CD4-positive, alpha-beta T cell treated with Interleukin-12 subunit alpha and Interleukin-12 subunit beta, for 1 hour (primary cell): ENCODE measurements around the gene NME4.
"Not testable (repeated sequence)": the region's sequence is repeated elsewhere in the genome, so short reads cannot be mapped to it uniquely, and the experiment has no call there.

Experiments used
- DNase-seq: peaks from one replicate; pipeline ENCODE4 v3.0.0-alpha.2; 2020

The NME4 gene

DNA sequence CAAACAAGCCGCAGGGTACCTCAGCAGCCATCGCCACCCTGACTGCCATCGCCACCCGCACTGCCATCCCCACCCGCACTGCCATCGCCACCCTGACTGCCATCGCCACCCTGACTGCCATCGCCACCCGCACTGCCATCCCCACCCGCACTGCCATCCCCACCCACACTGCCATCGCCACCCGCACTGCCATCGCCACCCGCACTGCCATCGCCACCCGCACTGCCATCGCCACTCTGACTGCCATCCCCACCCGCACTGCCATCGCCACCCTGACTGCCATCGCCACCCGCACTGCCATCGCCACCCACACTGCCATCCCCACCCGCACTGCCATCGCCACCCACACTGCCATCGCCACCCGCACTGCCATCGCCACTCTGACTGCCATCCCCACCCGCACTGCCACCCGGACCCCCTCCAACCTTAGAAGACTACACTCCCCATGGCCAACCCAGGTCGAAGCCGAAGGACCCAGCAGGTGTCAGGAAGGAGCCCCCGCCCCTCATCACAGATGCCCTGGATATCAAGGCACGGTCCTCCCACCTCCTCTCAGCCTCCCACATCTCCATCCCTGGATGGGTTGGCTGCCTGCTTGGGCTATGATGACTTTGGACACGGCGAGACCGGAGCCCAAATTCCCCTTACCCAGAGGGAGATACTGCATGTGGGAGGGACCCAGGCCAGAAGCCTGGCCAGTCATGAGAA lies 18.7 kb upstream of the NME4 start:
- not testable (repeated sequence) for DNase-seq

DNA sequence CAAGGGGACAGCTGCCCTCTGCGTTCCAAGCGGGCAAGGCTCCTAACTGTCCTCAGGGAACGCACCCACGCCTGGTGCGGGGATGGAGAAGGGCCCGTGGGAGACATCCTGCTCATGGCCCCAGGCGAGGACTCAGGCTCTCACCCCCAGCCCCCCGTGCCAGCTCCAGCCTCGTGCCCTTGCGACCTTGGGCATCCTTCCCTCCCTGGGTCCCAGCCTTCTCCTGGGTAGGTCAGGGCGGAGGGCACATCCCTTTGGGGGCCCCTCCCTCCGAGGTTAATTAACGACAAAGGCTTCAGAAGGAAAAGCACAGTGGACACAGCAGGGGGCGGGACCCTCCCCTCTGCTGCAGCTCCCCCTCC lies 18.2 kb upstream of the NME4 start:
- no peak for DNase-seq

DNA sequence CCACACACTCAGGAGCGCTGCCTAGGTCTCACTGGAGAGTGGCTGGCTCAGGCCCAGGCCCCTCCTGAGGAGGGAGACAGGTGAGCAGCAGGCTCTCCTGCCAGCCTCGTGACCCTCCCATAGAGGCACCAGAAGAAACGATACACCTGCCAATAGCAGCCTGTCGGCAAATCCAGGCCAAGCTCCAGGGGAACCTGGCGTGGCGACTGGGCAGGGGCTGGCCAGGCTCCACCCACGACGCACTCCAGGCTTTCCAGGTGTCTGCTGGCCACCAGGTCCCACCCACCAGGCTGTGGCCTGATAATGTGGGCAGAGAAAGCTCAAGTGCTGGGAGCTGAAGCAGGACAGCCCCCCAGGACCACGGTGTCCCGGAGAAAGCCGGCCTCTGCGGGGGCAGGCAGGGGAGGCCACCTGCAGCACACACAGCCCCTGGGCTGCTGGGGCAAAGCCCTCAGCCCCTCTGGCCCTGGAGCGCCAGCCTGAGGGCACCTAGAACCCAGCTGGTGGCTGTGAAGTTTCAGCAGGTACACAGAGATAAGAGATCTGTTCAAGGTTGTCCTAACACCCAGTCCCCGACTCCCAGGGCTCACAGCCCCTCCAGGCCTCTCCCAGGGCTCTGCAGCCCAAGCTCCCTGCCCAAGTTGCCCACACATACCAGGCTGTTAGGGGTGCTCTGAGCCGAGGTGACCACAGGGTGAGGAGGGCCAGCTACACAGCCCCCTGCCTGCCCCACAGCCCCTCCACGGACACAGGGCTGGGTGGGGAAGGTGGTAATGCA lies 17.6 kb upstream of the NME4 start:
- DNase-seq: no peak

DNA sequence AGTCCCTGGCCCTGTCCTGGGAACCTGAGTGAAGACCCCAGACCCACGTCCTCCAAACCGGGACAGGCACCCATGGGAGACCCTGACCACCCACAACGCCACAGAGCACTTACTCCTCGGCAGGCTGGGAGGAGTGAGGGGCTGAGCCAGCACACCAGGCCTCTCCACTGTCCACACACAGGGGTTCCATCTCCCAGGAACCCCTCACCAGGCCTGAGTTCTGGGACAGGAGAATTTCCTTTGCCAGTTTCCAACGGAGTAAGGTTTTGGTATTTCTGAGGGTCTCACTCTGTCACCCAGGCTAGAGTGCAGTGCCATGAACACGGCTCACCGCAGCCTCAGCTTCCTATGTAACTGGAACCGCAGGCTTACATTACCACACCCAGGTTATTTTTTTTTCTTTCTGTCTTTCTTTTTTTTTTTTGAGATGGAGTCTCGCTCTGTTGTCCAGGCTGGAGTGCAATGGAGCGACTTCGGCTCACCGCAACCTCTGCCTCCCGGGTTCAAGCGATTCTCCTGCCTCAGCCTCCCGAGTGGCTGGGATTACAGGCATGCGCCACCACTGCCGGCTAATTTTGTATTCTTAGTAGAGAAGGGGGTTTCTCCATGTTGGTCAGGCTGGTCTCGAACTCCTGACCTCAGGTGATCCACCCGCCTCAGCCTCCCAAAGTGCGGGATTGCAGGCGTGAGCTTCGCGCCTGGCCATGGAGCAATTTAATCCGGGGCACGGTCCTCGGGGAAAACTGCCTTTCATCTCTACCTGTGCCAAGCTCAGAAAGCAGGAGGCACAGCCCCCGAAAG lies 16.8 kb upstream of the NME4 start:
- peak; percentile 50 for DNase-seq

DNA sequence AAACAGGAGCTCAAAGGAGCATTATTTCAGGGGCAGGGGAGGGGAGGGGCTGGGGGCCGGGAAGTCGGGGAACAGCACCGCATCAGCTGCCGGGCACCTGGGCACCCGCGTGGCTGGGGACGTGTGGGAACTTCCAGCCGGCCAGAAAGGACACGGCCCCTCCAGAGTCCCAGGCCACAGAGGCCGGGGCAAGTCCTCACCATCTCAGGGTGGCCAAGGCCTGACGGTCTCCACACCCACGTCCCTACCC lies 16.3 kb upstream of the NME4 start:
- no peak for DNase-seq

DNA sequence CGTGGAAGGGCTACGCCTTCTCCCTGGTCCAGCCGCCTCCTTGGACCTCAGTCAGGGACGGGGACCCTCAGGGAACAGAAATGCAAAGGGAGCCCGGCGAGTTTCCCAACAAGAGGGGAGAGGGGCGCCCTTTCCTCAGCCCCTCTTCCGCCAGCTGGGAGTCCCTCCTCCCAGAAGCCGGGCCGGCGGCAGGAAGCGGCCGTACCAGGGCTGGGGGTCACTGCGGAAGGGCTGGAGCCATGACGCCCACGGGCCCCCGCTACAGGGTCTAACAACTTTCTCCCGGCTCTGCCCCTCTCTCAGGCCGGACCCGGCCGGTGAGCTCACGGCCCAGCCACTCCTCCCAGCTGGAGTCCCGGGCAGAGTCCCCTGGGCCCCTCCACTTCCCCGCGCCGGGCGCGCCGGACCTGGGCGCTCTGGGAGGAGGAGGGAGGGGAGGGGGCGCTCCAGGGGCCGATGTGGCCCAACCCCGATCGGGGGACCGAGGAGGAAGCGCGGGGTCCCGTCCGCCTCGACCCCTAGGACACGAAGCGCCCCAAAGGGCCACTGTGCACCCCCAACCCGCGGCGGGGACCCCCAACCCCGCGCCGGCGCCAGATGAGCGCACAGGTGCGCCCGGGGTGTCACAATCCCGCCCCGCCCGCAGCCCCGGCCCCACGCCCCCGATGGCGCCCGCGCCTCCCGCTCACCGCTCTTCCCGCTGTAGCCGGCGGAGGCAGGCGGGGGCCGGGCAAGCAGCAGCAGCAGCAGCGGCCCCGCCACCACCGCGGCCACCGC lies 15.8 kb upstream of the NME4 start:
- DNase-seq: no peak

DNA sequence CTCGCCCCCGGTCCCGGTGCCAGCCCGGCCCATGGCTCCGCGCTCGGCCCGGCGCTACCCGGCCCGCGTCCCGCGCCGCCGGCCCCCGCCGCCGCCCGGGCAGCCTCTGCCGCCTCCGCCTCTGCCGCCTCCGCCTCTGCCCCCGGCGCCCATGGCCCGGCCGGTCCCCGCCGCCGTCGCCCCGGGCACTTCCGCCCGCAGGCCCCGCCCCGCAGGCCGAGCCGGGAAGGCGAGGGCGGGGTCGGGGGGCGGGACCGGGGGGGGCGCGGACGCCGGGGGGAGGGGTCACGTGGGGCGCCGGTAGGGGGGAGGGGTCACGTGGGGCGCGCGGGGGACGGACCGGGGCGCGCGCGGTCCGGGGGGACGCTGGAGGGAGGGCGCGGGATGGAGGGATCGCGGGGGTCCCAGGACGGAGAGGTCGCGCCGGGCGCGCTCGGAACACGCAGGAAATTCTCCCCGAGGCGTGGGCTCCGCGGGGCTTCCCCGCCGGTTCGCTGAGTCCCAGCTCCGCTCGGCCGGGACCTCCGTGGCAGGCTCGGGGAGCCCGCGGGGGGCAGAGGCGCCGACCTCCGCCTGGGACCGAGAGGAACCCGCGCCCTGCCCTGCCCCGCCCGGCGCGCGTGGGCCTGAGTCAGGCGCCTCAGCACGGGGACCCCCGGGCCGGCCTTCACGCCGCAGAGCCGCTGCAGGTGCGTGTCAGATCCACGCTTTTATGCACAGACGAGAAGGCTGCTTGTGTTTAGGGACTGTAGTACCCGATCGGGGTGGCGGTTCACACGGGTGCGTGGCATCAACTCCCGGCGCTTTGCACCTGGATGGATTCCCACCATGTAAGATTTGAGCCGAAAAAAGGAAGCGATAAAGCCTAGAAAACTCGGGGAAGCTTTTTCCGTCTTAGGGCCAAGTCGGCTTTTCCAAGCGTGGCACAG lies 14.9 kb upstream of the NME4 start, which contains the start of gene PGAP6:
Gene PGAP6, minus strand, starts transcription at position 190 of the 929 bp plus-strand sequence. Its CDS starts 157 bp downstream, at position 33.
- DNase-seq: peak; percentile 75

DNA sequence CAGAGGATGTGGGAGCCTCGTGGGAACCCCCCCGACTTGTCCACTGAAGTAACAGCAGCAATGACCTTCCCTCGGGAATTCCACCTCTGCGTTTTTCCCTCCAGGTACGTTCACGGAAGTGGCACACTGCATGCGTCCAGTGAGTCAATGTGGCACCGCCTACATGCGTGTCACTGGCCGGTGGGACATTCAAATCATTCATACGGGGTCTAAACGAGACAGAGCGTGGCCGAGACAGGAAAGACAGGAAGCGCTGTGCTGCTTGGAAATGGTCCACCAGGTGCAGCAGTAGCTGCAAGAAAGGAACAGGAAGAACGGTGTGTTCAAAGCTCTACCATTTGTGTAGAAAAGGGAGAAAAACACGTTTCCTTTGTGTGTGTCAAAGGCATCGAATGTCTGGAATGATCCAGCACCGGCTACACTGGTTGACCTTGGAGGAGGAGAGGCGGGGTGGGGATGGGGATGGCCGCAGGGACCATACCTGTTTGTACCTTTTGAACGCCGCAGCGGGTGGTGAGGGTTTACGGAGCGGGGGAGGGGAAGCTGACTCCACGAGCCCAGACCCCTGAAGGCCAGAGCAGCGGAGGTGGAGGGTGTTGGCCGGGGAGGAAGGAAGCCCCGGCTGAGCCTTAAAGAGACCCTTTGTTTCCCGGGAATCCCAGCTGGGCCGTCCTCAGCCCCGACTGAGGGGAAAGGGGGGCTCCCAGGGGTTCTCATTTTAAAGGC lies 13.5 kb upstream of the NME4 start:
- peak; percentile 46 for DNase-seq

DNA sequence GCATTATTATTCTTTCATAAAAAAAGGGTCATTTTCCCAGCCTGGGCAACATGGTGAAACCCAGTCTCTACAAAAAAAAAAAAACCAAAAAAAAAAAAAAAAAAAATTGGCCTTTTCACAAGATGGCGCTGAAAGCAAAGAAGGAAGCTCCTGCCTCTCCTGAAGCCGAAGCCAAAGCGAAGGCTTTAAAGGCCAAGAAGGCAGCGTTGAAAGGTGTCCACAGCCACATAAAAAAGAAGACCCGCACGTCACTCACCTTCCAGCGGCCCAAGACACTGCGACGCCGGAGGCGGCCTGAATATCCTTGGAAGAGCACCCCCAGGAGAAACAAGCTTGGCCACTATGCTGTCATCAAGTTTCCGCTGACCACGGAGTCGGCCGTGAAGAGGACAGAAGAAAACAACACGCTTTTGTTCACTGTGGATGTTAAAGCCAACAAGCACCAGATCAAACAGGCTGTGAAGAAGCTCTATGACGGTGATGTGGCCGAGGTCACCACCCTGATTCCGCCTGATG lies 10.3 kb upstream of the NME4 start:
- no peak for DNase-seq

DNA sequence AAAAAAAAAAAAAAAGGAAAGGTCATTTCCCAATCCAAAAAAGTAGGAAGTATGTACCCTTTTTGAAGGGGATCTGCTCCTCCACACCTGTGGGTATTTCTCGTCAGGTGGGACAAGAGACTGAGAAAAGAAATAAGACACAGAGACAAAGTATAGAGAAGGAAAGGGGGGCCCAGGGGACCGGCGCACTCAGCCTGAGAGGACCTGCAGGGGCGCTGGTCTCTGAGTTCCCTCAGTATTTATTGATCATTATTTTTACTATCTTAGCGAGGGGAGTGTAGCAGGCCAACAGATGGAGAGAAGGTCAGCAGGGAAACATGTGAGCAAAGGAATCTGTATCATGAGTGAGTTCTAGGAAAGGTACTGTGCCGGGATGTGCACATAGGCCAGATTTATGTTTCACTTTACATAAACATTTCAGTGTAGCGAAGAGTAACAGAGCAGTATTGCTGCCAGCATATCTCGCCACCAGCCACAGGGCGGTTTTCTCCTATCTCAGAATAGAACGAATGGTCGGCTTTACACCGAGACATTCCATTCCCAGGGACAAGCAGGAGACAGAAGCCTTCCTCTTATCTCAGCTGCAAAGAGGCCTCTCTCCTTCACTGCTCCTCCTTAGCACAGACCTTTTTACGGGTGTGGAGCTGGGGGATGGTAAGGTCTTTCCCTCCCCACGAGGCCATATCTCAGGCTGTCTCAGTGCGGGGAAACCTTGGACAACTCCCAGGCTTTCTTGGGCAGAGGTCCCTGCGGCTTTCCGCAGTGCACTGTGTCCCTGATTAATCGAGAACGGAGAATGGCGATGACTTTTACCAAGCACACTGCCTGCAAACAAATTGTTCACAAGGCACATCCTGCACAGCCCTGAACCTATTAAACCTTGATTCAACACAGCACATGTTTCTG lies 9.0 kb upstream of the NME4 start:
- DNase-seq: not testable (repeated sequence)

DNA sequence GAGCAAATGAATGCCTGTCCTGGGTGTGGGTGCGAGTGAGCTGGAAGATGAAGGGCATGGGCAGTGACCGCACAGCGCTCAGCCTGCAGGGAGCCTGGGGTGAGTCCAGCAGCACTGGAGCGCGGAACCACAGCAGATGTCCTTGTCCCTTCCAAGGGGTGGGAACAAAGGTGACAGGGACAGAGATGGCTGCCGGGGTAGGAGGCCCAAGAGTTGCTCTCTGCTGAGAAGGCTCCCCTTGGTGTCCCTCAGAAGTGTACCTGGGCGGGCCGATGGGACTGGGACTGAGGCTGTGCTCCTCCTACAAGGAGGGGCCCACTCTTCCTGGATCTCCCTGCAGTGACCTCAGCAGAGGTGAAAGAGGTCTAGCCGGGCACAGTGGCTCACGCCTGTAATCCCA lies 7.6 kb upstream of the NME4 start:
- DNase-seq: no peak

DNA sequence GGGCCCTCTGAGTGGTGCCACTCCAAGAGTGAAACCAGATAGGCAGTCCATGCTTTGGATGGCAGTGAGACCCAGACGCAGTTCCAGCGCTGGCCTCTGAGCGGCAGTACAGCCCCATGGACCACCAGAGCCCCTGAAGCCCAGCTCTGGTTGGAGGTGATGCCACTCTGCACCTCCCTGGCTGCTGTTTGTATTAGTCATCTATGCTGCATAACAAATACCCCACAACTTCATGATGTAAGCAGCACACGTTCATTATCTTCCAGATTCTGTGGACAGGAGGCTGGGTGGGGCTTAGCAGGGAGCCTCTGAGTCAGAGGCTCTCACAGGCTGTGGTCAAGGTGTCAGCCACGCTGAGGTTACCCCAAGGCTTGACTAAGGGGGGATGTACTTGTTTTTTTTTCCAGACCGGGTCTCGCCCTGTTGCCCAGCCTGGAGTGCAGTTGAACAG lies 5.1 kb upstream of the NME4 start:
- peak; percentile 78 for DNase-seq

DNA sequence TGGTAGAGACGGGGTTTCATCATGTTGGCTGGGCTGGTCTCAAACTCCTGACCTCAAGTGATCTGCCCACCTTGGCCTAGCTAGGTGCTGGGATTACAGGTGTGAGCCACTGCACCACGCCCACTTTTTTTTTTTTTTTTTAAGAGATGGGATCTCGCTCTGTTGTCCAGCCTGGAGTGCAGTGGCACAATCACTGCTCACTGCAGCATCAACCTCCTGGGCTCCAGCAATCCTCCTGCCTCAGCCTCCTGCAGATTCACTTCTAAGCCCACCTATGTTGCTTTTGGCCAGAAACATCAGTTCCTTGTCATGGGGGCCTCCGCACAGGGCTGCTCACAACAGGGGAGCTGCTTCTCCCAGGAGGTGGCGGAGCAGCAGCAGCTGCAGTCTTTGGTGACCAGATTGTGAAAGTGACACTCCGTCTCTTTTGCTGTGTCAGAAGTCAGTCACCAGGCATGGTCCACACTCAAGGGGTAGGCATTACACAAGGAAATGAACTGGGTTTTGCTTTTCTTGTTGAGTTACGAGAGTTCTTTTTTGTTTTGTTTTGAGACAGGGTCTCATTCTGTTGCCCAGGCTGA lies 4.5 kb upstream of the NME4 start:
- DNase-seq: no peak

DNA sequence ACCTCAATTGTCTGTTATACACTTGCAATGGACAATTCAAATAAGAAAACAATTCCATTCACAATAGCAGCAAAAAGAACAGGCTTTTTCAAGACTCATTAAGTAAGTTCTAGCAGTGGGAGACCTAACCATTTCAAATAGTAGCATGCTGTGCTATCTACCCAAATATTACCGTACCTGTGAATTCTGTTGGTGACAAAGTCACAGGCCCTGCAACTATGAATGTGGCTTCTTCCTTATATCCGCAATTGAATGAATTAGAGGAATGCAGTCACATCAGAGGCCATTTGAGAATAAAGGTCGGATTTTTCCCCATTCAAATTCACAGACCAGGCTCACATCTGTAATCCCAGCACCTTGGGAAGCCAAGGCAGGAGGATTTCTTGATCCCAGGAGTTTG lies 800 bp upstream of the NME4 start:
- no peak for DNase-seq

DNA sequence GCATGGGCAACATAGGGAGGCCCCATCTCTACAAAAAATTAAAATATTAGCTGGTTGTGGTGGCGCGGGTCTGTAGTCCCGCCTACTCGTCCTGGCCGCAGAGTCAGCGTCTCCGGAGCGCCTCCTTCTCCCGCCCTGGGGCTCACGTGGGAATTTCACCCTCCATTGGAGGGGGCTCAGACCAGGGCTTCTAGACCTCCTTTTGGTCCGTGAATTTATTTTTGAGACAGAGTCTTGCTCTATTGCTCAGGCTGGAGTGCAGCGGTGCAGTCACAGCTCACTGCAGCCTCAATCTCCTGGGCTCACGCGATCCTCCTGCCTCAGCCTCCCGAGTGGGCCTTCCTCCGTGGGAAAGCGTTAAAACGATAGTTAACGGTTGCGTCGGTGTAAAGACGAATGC lies 394 bp upstream of the NME4 start:
- DNase-seq: no peak

DNA sequence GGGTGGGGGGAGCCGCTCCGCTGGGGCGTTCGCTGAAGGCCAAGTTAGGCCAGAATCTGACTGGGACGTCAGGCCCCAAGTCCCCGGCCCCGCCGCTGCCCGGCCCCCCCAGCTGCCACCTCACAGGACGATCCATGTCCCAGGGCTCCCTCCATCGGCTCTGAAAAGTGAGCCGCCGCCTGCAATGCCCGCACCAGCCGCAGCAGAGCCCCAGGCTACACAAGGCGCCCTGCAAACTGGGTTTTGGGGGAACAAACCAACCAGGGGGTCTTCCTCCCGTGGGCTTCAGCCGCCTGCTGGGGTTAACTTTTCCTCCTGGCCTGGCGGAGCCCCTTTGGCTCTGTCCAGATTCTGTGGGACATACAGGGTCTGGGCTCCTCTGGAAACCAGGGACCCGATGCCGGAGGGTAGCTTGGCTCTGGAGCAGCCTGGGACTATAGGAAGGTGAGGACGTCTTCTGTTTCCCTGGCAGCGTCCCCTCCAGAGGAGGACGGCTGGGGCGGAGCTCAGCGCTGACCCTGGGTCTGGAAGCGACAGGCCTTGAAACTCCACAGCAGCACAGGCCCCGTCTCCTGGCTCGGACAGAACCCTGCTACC lies 835 bp downstream of the NME4 start:
- DNase-seq: peak; percentile 21

DNA sequence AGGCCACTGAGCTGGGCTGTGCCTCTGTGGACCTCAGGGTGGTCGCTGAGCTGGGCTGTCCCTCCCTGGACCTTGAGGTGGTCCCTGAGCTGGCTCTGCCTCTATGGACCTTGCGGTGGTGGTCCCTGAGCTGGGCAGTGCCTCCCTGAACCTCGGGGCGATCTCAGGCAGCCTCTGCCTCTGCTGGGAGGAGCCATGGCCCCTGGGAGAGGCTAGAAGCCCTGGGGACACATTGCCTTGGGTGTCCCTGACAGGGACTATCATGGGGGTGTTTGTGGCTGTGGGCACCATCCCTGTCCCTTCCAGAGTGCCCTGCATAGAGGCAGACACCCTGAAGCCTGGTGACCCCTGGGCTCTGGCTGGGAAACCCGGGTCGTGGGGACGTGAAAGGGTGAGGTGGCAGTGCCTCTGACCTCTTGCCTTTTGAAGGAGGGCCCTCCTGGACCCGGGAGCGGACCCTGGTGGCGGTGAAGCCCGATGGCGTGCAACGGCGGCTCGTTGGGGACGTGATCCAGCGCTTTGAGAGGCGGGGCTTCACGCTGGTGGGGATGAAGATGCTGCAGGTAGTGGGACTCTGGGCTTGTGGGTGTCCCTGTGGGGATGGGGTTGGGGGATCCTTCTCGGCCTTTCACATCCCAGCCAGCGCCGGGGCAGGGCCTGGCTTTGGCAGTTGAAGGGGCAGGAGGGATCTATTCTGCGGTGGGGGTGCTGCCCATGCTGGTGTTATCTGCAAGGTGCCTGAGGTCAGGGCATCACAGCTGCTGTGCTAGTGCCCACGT lies 1.8 kb downstream of the NME4 start:
- DNase-seq: no peak

DNA sequence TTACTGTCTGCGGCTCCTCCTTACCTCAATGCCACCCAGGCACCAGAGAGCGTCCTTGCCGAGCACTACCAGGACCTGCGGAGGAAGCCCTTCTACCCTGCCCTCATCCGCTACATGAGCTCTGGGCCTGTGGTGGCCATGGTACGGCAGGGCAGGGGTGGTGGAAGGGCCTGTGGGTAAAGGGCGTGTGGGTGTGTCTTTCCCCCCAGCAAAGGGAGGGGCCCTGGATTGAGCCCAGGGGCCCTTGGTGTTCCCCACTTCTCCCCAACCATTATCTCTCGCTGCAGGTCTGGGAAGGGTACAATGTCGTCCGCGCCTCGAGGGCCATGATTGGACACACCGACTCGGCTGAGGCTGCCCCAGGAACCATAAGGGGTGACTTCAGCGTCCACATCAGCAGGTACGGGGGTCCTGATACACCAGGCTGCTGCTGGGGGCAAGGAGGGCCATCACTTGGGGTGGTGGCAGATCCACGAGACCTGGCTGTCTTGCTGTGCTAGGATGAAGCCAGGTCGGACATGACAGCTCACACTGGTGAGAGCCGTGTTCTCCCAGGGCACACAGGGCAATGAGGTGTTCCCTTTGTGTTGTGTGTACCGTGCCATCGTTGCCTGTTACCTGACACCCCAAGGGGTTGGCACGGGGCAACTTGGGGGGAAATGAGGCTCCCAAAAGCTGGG lies 2.5 kb downstream of the NME4 start:
- DNase-seq: no peak
